Kidney (tissue), 14 donors: Measurements from ENCODE around the gene KRT15. TPM values are rescaled to one million over a fixed set of nuclear protein-coding genes. Genes with fewer than 3 reads are reported as not detected.
A peak's percentile ranks its signal among the peaks of the same experiment; 100 is the strongest.

ENCODE experiments used
- DNase-seq, 5 donors: peaks; one replicate each; pipeline ENCODE4 v3.0.0-alpha.2; 2013 to 2020
- FAIRE-seq: peaks from 2 replicates; lab custom pipeline; 2012; peaks lifted over from hg19 to GRCh38; lab: Jason Lieb, UNC
- H3K27ac ChIP-seq, 2 donors: one replicate each; pipeline ENCODE4 v1.7.0; 2013; ENCODE audit warnings: low read depth in 2 of 2, low read length in 2 of 2, inconsistent platforms in 1 of 2
- H3K27me3 ChIP-seq: one replicate; pipeline ENCODE4 v1.7.1; 2013; ENCODE audit warnings: low read length, inconsistent platforms; ENCODE audit not compliant: control insufficient read depth, insufficient read depth
- H3K36me3 ChIP-seq, 3 donors: one replicate each; pipeline versions ENCODE4 v1.7.0 to v1.7.1; 2013; ENCODE audit warnings: low read length in 3 of 3, control low read depth in 1 of 3, inconsistent platforms in 1 of 3; ENCODE audit not compliant: insufficient read depth in 3 of 3, control insufficient read depth in 2 of 3
- H3K4me1 ChIP-seq, 3 donors: one replicate each; pipeline versions ENCODE4 v1.7.0 to v1.7.1; 2013; ENCODE audit warnings: low read length in 3 of 3, inconsistent platforms in 1 of 3, low read depth in 1 of 3; ENCODE audit not compliant: control insufficient read depth in 2 of 3, insufficient read depth in 2 of 3
- H3K4me3 ChIP-seq, 3 donors: one replicate each; pipeline versions ENCODE4 v1.7.0 to v1.8.1; 2013; ENCODE audit warnings: low read length in 3 of 3, control low read depth in 1 of 3, inconsistent platforms in 1 of 3
- H3K9ac ChIP-seq, 3 donors: one replicate each; pipeline versions ENCODE4 v1.7.0 to v1.7.1; 2013; ENCODE audit warnings: low read length in 3 of 3, control low read depth in 1 of 3, inconsistent platforms in 1 of 3
- H3K9me3 ChIP-seq, 3 donors: one replicate each; pipeline versions ENCODE4 v1.7.0 to v1.7.1; 2013; ENCODE audit warnings: low read length in 3 of 3, control low read depth in 1 of 3, inconsistent platforms in 1 of 3; ENCODE audit not compliant: control insufficient read depth in 2 of 3, insufficient read depth in 1 of 3
- intact Hi-C: fragments of 100-400 bp; cut with DNase I; formaldehyde crosslinking; loops from one replicate; pipeline ENCODE4 v1.11.1; 2022
- polyA plus RNA-seq: library from polyadenylated mRNA; stranded (reverse); fragments of 350-450 nt; fragmentation: Illumina TruSeq; extraction: RNeasy Lipid Tissue Mini Kit (QIAGEN cat#74804); gene quantifications from one replicate; pipeline ENCODE4 v1.2.3, GENCODE V29; 2014; ENCODE audit warnings: low read depth, low replicate concordance; ENCODE audit not compliant: insufficient read depth
- total RNA-seq: library from RNA; stranded (reverse); fragmentation: NEBNext Ultra II Directional; extraction: Animal tissue kit (Norgen Biotek cat#: 25700); gene quantifications from one replicate; pipeline ENCODE4 v1.2.1, GENCODE V29; 2021
- TF ChIP-seq, protein P1 (sequence below): IDR thresholded peaks from 3 replicates; pipeline ENCODE4 v1.5.1; 2012; ENCODE audit warnings: mild to moderate bottlenecking, moderate library complexity, borderline replicate concordance; ENCODE audit not compliant: insufficient read depth; ENCODE audit errors: extremely low read depth
- donor health status: control.
- donor health status: control.
- donor health status: control.
- donor health status: control.
- donor health status: control.
- donor health status: DM: yes; HTN: yes; CAD: no.
- donor health status: Normal renal cell carcinoma (clear cell type).

The KRT15 gene
- total and polyA plus RNA-seq, 2 donors from 2014 or later: 0.15 to 2.8 TPM

DNA sequence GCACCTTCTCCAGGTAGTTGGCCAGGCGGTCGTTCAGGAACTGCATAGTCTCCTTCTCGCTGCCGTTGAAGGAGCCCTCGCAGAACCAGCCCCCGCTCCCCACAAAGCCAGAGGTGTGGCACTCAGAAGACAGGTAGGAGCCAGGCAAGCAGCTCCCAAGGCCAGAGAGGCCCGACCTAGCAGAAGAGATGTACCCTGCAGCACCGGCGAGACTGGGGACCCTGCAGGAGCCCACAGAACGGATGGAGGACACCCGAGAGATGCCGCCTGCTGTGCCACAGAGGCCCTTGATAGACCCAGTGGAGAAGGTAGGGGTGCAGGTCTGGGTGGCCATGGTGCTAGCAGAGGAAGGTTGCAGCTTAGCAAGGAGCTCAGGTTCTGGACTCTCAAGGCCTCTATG lies 29.2 kb downstream of the KRT15 start, which contains the start of gene KRT36:
TSS of gene KRT36 (minus strand) at position 380 of the 400 bp plus-strand sequence. CDS start at position 334, 46 bp downstream.
- no peak within 1 kb of the TSS for H3K4me3 ChIP-seq
- no peak within 1 kb of the TSS for H3K9ac ChIP-seq
- no peaks in the 10 kb centered on the region for H3K36me3 ChIP-seq
- H3K9me3 ChIP-seq: no peaks in the 10 kb centered on the region
- no peaks in the 10 kb centered on the region for H3K27me3 ChIP-seq
- no peak within 1 kb of the TSS for H3K27ac ChIP-seq
- H3K4me1 ChIP-seq: peaks cover 0 to 6% (median 0%) of the 10 kb centered on the region in 3 donors
- TF ChIP-seq, protein P1, sequence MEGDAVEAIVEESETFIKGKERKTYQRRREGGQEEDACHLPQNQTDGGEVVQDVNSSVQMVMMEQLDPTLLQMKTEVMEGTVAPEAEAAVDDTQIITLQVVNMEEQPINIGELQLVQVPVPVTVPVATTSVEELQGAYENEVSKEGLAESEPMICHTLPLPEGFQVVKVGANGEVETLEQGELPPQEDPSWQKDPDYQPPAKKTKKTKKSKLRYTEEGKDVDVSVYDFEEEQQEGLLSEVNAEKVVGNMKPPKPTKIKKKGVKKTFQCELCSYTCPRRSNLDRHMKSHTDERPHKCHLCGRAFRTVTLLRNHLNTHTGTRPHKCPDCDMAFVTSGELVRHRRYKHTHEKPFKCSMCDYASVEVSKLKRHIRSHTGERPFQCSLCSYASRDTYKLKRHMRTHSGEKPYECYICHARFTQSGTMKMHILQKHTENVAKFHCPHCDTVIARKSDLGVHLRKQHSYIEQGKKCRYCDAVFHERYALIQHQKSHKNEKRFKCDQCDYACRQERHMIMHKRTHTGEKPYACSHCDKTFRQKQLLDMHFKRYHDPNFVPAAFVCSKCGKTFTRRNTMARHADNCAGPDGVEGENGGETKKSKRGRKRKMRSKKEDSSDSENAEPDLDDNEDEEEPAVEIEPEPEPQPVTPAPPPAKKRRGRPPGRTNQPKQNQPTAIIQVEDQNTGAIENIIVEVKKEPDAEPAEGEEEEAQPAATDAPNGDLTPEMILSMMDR: no peak
- FAIRE-seq: no peak
- no peak for DNase-seq
- intact Hi-C loops: no loop called here

DNA sequence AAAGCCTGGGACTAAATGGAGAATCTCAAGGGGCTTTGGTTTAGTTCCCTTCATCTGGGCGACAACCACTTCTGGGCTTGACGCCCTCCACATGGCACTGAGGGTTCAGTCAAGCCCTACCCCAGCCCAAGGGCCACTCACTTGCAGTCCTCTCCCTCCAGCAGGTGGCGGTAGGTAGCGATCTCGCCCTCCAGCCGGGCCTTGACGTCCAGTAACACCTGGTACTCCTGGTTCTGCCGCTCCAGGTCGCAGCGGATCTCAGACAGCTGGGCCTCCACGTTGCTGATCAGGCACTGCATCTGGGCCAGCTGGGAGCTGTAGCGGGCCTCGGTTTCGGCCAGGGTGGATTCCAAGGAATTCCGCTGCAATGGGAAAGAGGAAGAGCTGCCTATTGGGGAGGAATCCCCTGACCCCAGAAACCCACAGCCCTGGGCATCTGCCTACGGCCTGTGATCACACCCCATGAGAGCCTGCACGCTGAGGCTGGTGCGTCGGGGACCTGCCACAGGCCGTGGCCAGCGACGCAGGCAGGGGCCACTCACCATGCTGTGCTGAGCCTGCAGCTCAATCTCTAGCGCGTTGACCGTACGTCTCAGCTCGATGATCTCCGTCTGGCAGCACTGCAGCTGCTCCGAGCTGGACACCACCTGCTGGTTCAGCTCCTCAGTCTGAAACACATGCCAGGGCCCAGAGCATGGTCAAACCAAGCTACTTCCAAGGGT lies 31.7 kb downstream of the KRT15 start:
- DNase-seq: no peak
- Histone ChIP-seq H3K9me3 (no peaks in the 10 kb centered on the region), H3K27ac (no peak overlapping the region), H3K27me3 (no peaks in the 10 kb centered on the region), H3K4me1 (no peaks in the 10 kb centered on the region), H3K36me3 (no peaks in the 10 kb centered on the region), H3K9ac (no peak overlapping the region), H3K4me3 (no peak overlapping the region)
- no peak for FAIRE-seq
- intact Hi-C loops: no loop called here
- TF ChIP-seq, protein P1: peak; percentile 33

DNA sequence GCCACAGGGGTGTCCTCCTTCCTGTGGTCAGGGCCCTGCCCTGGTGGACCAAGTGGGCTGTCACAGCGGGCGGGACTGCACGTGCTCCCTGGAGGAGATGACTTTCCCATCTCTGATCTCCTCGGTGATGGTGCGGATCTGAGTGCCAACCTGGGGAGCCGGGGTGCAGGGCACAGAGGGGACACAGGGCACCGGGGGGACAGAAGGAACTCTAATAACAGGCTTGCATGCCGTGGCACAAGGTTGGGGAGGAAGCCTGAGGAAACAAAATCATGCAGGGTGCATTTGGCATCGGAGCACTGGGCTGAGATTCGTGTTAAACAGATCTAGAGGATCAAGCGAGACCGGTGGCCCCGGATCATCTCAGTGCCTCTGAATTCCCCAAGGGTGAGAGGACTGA lies 32.4 kb downstream of the KRT15 start:
- TF ChIP-seq, protein P1: no peak
- H3K36me3 ChIP-seq: no peaks in the 10 kb centered on the region
- intact Hi-C loops: no loop called here
- H3K9ac ChIP-seq: no peak overlapping the region
- H3K4me1 ChIP-seq: no peaks in the 10 kb centered on the region
- H3K4me3 ChIP-seq: no peak overlapping the region
- no peaks in the 10 kb centered on the region for H3K27me3 ChIP-seq
- no peak for DNase-seq
- H3K27ac ChIP-seq: no peak overlapping the region
- H3K9me3 ChIP-seq: no peaks in the 10 kb centered on the region
- no peak for FAIRE-seq
